NB4 (cell line): ENCODE data around the gene CUL4A.

Source experiments
- DNase-seq: peaks from one replicate; pipeline ENCODE4 v3.0.0; 2010; ENCODE audit warnings: low read depth
- H3K4me3 ChIP-seq: one replicate; pipeline ENCODE4 v1.5.1; 2011; ENCODE audit warnings: mild to moderate bottlenecking, low read depth, low read length, moderate library complexity
- MYC ChIP-seq: IDR thresholded peaks from 2 replicates; pipeline ENCODE4 v1.6.1; 2011; ENCODE audit warnings: low read depth, low read length
- POLR2A ChIP-seq: IDR thresholded peaks from 2 replicates; pipeline ENCODE4 v1.6.1; 2011; ENCODE audit warnings: mild to moderate bottlenecking; ENCODE audit not compliant: insufficient read length; ENCODE audit errors: extremely low read depth
- TF ChIP-seq, protein P1 (sequence below): IDR thresholded peaks from one replicate; pipeline ENCODE4 v1.5.1; 2012; ENCODE audit warnings: low read depth, low read length
- TF ChIP-seq, protein P2 (sequence below): IDR thresholded peaks from 2 replicates; pipeline ENCODE4 v1.6.1; 2011; ENCODE audit warnings: low read depth, low read length

Gene CUL4A

DNA sequence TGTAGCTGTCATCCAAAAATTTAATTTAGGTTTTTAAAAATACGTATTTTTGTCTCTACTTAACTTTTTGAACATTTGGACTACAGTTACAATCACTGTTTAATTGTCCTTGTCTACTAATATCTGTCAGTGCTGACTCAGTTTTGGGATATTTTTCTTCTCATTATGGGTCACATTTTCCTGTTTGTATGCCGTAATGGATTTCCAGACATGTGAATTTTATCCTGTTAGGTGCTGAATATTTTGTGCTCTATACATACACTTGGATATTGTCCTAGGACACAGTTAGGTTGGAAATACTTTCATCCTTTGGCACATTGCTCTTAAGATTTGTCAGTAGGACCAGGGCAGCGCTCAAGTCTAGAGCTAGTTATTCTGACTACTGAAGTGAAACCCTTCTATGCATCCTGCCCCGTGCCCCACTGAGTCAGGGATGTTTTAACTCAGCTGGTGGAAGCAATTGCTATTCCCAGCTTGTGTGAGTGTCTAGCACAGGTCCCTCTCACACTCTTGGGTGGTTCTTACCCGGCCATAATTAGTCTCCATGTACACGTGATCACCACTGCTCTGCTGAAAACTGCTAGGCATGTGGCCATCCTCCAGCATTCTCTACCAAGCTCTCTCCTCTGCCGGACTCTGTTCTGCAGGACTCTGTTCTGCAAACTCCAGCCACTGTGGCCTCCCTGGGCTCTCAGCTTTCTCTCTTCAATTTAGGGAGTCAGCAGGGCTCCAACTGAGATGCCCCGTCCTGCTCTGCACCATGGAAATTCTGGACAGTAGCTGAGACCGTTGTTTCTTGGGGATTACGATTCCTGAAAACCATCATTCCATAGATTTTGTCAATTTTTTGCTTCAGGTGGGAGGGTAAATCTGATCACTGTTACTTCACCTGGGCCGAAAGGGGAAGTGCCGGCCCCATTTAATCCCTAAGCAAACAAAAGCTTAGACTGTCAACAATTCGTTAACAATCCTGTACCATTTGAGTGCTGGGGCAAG is 39.8 kb upstream of the CUL4A start:
- DNase-seq = no peak
- TF ChIP-seq, protein P1, sequence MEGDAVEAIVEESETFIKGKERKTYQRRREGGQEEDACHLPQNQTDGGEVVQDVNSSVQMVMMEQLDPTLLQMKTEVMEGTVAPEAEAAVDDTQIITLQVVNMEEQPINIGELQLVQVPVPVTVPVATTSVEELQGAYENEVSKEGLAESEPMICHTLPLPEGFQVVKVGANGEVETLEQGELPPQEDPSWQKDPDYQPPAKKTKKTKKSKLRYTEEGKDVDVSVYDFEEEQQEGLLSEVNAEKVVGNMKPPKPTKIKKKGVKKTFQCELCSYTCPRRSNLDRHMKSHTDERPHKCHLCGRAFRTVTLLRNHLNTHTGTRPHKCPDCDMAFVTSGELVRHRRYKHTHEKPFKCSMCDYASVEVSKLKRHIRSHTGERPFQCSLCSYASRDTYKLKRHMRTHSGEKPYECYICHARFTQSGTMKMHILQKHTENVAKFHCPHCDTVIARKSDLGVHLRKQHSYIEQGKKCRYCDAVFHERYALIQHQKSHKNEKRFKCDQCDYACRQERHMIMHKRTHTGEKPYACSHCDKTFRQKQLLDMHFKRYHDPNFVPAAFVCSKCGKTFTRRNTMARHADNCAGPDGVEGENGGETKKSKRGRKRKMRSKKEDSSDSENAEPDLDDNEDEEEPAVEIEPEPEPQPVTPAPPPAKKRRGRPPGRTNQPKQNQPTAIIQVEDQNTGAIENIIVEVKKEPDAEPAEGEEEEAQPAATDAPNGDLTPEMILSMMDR = no peak
- no peak for TF ChIP-seq POLR2A
- no peak for TF ChIP-seq MYC
- TF ChIP-seq, protein P2, sequence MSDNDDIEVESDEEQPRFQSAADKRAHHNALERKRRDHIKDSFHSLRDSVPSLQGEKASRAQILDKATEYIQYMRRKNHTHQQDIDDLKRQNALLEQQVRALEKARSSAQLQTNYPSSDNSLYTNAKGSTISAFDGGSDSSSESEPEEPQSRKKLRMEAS = no peak
- H3K4me3 ChIP-seq = no peak overlapping the region

DNA sequence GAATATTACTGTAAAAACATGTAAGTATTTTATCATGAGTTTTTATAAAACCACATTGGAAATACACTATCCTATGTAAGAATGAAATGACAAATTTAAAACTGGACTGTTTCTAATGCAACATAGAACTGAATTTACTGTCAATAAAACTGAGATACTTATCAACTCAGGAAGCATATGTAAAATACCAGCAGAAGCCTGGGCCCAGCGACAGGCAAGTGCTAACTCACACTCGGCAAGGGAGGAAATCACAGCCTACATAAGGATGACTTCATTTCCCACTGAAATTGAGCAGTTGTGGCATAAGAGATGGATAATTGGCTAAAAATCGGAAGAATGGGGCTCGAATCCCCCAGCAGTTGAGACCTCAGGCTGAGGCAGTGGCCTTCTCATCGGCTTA is 38.9 kb upstream of the CUL4A start:
- TF ChIP-seq, protein P2 = no peak
- TF ChIP-seq MYC (no peak), POLR2A (no peak)
- TF ChIP-seq, protein P1 = no peak
- no peak overlapping the region for H3K4me3 ChIP-seq
- DNase-seq = no peak

DNA sequence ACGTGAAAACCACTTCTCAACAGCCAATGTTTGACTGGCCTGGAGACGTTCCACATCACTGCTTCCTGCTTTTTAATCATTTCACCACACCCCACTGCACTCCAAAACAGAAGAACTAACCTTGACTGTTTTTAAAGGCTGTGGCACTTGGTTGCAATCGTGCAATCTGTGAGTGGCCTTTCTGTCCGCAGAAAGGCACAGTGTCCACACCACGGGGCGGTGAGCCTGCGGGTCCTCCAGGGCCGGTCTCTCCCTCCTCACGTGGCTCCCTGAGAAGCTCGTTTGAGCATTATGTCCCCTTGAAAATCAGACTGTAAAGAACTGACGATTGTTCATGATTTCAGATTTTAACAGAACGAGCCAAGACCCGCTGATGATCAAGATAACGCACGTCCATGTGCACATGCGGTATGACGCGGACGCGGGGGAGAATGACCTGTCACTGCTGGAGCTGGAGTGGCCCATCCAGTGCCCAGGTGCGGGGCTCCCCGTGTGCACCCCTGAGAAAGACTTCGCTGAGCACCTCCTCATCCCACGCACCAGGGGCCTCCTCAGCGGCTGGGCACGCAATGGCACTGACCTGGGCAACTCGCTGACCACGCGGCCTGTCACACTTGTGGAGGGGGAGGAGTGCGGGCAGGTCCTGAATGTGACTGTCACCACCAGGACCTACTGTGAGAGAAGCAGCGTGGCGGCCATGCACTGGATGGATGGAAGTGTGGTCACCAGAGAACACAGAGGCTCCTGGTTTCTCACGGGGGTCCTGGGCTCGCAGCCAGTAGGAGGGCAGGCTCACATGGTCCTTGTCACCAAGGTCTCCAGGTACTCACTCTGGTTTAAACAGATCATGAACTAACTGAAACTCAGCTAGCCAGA is 37.9 kb upstream of the CUL4A start:
- TF ChIP-seq, protein P1 = no peak
- TF ChIP-seq POLR2A = no peak
- TF ChIP-seq, protein P2 = no peak
- TF ChIP-seq MYC = no peak
- H3K4me3 ChIP-seq = no peak overlapping the region
- no peak for DNase-seq

DNA sequence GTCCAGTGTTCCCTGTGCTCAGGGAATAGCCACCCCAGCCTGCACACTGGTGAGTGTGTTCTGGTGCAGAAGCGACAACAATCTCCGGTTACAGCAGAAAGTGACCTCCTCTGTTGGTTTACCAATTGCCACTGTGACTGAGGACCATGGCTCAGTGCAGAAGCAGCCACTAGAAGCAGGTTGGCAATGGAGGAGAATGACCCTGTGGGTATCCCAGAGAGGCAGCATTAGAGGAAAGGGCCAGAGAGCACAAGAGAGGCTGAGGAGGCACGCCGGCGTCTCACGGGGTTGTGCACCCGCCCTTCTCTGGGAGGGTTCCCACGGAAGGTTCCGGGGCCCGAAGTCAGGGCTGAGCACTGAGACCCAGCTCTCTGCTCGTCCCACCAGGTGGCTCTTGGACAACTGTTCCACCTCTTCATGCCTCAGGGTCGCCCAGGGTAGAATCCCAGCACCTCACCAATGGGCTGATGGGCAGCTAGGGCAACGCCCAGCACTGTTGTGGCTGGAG is 36.9 kb upstream of the CUL4A start:
- DNase-seq = no peak
- no peak overlapping the region for H3K4me3 ChIP-seq
- TF ChIP-seq, protein P2 = no peak
- TF ChIP-seq MYC = no peak
- no peak for TF ChIP-seq POLR2A
- TF ChIP-seq, protein P1 = no peak

DNA sequence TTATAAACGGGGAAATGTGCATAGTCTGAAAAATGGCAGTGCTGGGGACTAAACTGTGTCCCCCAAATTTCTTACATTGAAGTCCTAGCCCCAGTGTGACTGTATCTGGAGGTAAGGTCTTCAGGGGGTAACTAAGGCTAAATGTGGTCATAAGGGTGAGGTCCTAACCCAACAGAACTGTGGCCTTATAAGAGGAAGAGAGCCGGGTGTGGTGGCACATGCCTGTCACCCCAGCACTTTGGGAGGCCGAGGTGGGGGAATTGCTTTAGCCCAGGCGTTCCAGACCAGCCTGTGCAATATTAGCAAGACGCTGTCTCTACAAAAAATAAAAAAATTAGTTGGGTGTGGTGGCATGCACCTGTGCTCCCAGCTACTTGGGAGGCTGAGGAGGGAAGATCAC is 33.1 kb upstream of the CUL4A start:
- TF ChIP-seq, protein P2 = no peak
- TF ChIP-seq MYC = no peak
- TF ChIP-seq, protein P1 = no peak
- no peak for TF ChIP-seq POLR2A
- H3K4me3 ChIP-seq = no peak overlapping the region
- DNase-seq = no peak
